K562 (cell line): Measurements from ENCODE around the gene ERAL1. TPM values are rescaled to one million over a fixed set of nuclear protein-coding genes. Genes with fewer than 3 reads are reported as not detected.

Experiments used
- CGGBP1 ChIP-seq: fragments of 250-450 bp; sonication (Bioruptor Pico); IDR thresholded peaks from 2 replicates; pipeline ENCODE4 v1.9.0; 2021; ENCODE audit warnings: mild to moderate bottlenecking
- GATAD2B ChIP-seq: fragments of 450-650 bp; IDR thresholded peaks from 2 replicates; pipeline ENCODE4 v1.6.1; 2017; ENCODE audit warnings: mild to moderate bottlenecking, borderline replicate concordance
- KDM5B ChIP-seq: fragments of 200-600 bp; sonication (generic); IDR thresholded peaks from 2 replicates; pipeline ENCODE4 v1.6.1; 2012; ENCODE audit warnings: low read depth, mild to moderate bottlenecking, moderate library complexity, low read length, control low read depth, inconsistent platforms; ENCODE audit not compliant: insufficient replicate concordance
- NFIC ChIP-seq: fragments of 450-650 bp; IDR thresholded peaks from 2 replicates; pipeline ENCODE4 v1.6.1; 2017; ENCODE audit warnings: mild to moderate bottlenecking, inconsistent platforms
- SRSF9 ChIP-seq: fragments of 200-400 bp; formaldehyde crosslinking; IDR thresholded peaks from 2 replicates; pipeline ENCODE4 v1.6.1; 2017; ENCODE audit warnings: low read depth, low read length, borderline replicate concordance
- ZNF75A ChIP-seq: fragments of 450-650 bp; formaldehyde crosslinking; IDR thresholded peaks from 2 replicates; pipeline ENCODE4 v1.4.0; 2020; ENCODE audit warnings: mild to moderate bottlenecking
- polyA plus RNA-seq, 8 experiments: library from polyadenylated mRNA; depleted of rRNA in 4 of 8; stranded (reverse) in 5 of 8; unstranded in 3 of 8; fragments of >200 nt; fragmentation: Nextera tagmentation in 2 of 8; fragmentation: Illumina TruSeq in 1 of 8; extraction: Ambion mirVana in 2 of 8; extraction: Trizol in 1 of 8; gene quantifications; 2 replicates each; pipeline versions ENCODE4 v1.2.1 to v1.2.3, GENCODE V29; 2011 to 2014; ENCODE audit warnings: inconsistent platforms in 1 of 8, missing spikeins in 1 of 8
- total RNA-seq, 7 experiments: library from RNA; depleted of rRNA in 6 of 7; stranded (reverse); fragments of >200 nt in 6 of 7; fragmentation: Illumina TruSeq in 2 of 7; extraction: Trizol in 2 of 7; gene quantifications; 2 replicates each; pipeline versions ENCODE4 v1.2.1 to v1.2.3, GENCODE V29; 2011 to 2021; ENCODE audit warnings: low replicate concordance in 1 of 7
- TF ChIP-seq, protein P1 (sequence below): fragments of 200-800 bp; sonication (Bioruptor generic); IDR thresholded peaks from 2 replicates; pipeline ENCODE4 v1.6.1; 2017; ENCODE audit warnings: missing genetic modification characterization, missing compliant biosample characterization
- TF ChIP-seq, protein P2 (sequence below): fragments of 450-650 bp; formaldehyde crosslinking; IDR thresholded peaks from 2 replicates; pipeline ENCODE4 v1.4.0; 2022; ENCODE audit warnings: missing genetic modification characterization

ERAL1 gene
- total and polyA plus RNA-seq, 9 of the 15 experiments (the other 6 are each of a cell fraction or from before 2014, with no cell fraction given) = 37.5 to 351 (median 106) TPM

GRCh38 chr17:28861393-28862203, 6.8 kb downstream of the ERAL1 start (continued):
- TF ChIP-seq KDM5B (peak; percentile 100), ZNF75A (peak; percentile 23; the same call in 1 of the 2 replicates), CGGBP1 (0 out of 2 replicates have a peak, but pooled peaks have one; percentile 27), SRSF9 (no peak), GATAD2B (no peak), NFIC (peak; percentile 50; the same call in 1 of the 2 replicates)
- TF ChIP-seq, protein P1, sequence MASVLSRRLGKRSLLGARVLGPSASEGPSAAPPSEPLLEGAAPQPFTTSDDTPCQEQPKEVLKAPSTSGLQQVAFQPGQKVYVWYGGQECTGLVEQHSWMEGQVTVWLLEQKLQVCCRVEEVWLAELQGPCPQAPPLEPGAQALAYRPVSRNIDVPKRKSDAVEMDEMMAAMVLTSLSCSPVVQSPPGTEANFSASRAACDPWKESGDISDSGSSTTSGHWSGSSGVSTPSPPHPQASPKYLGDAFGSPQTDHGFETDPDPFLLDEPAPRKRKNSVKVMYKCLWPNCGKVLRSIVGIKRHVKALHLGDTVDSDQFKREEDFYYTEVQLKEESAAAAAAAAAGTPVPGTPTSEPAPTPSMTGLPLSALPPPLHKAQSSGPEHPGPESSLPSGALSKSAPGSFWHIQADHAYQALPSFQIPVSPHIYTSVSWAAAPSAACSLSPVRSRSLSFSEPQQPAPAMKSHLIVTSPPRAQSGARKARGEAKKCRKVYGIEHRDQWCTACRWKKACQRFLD (CRISPR knock-in tag) = 0 out of 2 replicates have a peak, but pooled peaks have one; percentile 39
- TF ChIP-seq, protein P2, sequence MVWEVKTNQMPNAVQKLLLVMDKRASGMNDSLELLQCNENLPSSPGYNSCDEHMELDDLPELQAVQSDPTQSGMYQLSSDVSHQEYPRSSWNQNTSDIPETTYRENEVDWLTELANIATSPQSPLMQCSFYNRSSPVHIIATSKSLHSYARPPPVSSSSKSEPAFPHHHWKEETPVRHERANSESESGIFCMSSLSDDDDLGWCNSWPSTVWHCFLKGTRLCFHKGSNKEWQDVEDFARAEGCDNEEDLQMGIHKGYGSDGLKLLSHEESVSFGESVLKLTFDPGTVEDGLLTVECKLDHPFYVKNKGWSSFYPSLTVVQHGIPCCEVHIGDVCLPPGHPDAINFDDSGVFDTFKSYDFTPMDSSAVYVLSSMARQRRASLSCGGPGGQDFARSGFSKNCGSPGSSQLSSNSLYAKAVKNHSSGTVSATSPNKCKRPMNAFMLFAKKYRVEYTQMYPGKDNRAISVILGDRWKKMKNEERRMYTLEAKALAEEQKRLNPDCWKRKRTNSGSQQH = no peak
- TF ChIP-seq, all 486 proteins: peak for 127
